H1 (cell line): ENCODE data around the gene ABTB1. TPM values are rescaled to one million over a fixed set of nuclear protein-coding genes. Genes with fewer than 3 reads are reported as not detected.

Experiments used
- BCL11A ChIP-seq, 2 experiments: IDR thresholded peaks; one replicate each; pipeline ENCODE4 v1.6.1; 2011; ENCODE audit warnings: low read depth in 2 of 2, low read length in 2 of 2, mild to moderate bottlenecking in 2 of 2
- CHD2 ChIP-seq: IDR thresholded peaks from 2 replicates; pipeline ENCODE4 v1.6.1; 2012; ENCODE audit warnings: low read length, improper control_type of control experiment
- HDAC2 ChIP-seq, 2 experiments: fragments of 300-600 bp in 1 of 2; sonication (generic) in 1 of 2; IDR thresholded peaks; 2 replicates each; pipeline ENCODE4 v1.6.1; 2011 to 2012; ENCODE audit warnings: low read depth in 2 of 2, low read length in 2 of 2, mild to moderate bottlenecking in 2 of 2, moderate library complexity in 2 of 2, borderline replicate concordance in 1 of 2, inconsistent platforms in 1 of 2
- MAFK ChIP-seq: IDR thresholded peaks from 2 replicates; pipeline ENCODE4 v1.6.1; 2012; ENCODE audit warnings: low read depth, mild to moderate bottlenecking, improper control_type of control experiment, low read length
- MAX ChIP-seq: IDR thresholded peaks from 2 replicates; pipeline ENCODE4 v1.6.1; 2012; ENCODE audit warnings: inconsistent platforms
- PHF8 ChIP-seq: fragments of 200-600 bp; sonication (generic); conservative IDR thresholded peaks from 2 replicates; pipeline ENCODE4 v1.7.1; 2012; ENCODE audit warnings: low read depth, mild to moderate bottlenecking, inconsistent platforms, low read length, moderate library complexity
- TAF1 ChIP-seq: IDR thresholded peaks from 2 replicates; pipeline ENCODE4 v1.6.1; 2011; ENCODE audit warnings: mild to moderate bottlenecking, low read depth, low read length
- polyA plus RNA-seq, 7 experiments: library from polyadenylated mRNA; depleted of rRNA in 3 of 7; stranded (reverse) in 5 of 7; unstranded in 2 of 7; fragments of >200 nt in 5 of 7; fragments of 200-250 nt in 2 of 7; gene quantifications; 1 replicate in 5 of 7; 2 replicates in 1 of 7; 4 replicates in 1 of 7; pipeline versions ENCODE4 v1.2.1 to v1.2.3, GENCODE V29; 2011 to 2013; ENCODE audit warnings: missing spikeins in 2 of 7, mixed read lengths in 2 of 7
- total RNA-seq: library from RNA; stranded (reverse); fragmentation: NEBNext Ultra II Directional; extraction: Animal tissue kit (Norgen Biotek cat#: 25700); gene quantifications from 2 replicates; pipeline ENCODE4 v1.2.1, GENCODE V29; 2021
- TF ChIP-seq, protein P1 (sequence below): fragments of 300-600 bp; sonication (generic); IDR thresholded peaks from 2 replicates; pipeline ENCODE4 v1.7.1; 2012; ENCODE audit warnings: low read length, moderate library complexity, mild to moderate bottlenecking, inconsistent platforms; ENCODE audit not compliant: insufficient replicate concordance

Gene ABTB1
- total and polyA plus RNA-seq, 2 of the 8 experiments (the other 6 are each of a cell fraction or from before 2014, with no cell fraction given) = 7.1 to 9.4 TPM

GRCh38 chr3:127647845-127648204 lies 24.9 kb upstream of the ABTB1 start (continued):
- TF ChIP-seq, protein P1, sequence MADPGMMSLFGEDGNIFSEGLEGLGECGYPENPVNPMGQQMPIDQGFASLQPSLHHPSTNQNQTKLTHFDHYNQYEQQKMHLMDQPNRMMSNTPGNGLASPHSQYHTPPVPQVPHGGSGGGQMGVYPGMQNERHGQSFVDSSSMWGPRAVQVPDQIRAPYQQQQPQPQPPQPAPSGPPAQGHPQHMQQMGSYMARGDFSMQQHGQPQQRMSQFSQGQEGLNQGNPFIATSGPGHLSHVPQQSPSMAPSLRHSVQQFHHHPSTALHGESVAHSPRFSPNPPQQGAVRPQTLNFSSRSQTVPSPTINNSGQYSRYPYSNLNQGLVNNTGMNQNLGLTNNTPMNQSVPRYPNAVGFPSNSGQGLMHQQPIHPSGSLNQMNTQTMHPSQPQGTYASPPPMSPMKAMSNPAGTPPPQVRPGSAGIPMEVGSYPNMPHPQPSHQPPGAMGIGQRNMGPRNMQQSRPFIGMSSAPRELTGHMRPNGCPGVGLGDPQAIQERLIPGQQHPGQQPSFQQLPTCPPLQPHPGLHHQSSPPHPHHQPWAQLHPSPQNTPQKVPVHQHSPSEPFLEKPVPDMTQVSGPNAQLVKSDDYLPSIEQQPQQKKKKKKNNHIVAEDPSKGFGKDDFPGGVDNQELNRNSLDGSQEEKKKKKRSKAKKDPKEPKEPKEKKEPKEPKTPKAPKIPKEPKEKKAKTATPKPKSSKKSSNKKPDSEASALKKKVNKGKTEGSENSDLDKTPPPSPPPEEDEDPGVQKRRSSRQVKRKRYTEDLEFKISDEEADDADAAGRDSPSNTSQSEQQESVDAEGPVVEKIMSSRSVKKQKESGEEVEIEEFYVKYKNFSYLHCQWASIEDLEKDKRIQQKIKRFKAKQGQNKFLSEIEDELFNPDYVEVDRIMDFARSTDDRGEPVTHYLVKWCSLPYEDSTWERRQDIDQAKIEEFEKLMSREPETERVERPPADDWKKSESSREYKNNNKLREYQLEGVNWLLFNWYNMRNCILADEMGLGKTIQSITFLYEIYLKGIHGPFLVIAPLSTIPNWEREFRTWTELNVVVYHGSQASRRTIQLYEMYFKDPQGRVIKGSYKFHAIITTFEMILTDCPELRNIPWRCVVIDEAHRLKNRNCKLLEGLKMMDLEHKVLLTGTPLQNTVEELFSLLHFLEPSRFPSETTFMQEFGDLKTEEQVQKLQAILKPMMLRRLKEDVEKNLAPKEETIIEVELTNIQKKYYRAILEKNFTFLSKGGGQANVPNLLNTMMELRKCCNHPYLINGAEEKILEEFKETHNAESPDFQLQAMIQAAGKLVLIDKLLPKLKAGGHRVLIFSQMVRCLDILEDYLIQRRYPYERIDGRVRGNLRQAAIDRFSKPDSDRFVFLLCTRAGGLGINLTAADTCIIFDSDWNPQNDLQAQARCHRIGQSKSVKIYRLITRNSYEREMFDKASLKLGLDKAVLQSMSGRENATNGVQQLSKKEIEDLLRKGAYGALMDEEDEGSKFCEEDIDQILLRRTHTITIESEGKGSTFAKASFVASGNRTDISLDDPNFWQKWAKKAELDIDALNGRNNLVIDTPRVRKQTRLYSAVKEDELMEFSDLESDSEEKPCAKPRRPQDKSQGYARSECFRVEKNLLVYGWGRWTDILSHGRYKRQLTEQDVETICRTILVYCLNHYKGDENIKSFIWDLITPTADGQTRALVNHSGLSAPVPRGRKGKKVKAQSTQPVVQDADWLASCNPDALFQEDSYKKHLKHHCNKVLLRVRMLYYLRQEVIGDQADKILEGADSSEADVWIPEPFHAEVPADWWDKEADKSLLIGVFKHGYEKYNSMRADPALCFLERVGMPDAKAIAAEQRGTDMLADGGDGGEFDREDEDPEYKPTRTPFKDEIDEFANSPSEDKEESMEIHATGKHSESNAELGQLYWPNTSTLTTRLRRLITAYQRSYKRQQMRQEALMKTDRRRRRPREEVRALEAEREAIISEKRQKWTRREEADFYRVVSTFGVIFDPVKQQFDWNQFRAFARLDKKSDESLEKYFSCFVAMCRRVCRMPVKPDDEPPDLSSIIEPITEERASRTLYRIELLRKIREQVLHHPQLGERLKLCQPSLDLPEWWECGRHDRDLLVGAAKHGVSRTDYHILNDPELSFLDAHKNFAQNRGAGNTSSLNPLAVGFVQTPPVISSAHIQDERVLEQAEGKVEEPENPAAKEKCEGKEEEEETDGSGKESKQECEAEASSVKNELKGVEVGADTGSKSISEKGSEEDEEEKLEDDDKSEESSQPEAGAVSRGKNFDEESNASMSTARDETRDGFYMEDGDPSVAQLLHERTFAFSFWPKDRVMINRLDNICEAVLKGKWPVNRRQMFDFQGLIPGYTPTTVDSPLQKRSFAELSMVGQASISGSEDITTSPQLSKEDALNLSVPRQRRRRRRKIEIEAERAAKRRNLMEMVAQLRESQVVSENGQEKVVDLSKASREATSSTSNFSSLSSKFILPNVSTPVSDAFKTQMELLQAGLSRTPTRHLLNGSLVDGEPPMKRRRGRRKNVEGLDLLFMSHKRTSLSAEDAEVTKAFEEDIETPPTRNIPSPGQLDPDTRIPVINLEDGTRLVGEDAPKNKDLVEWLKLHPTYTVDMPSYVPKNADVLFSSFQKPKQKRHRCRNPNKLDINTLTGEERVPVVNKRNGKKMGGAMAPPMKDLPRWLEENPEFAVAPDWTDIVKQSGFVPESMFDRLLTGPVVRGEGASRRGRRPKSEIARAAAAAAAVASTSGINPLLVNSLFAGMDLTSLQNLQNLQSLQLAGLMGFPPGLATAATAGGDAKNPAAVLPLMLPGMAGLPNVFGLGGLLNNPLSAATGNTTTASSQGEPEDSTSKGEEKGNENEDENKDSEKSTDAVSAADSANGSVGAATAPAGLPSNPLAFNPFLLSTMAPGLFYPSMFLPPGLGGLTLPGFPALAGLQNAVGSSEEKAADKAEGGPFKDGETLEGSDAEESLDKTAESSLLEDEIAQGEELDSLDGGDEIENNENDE = no peak
- TF ChIP-seq CHD2 = no peak
- no peak for TF ChIP-seq PHF8
- no peak for TF ChIP-seq TAF1
- no peak for TF ChIP-seq MAX
- TF ChIP-seq HDAC2 (IDR thresholded peaks at IDR 0.05; ENCODE audit: borderline replicate concordance in 1 of 2, low read depth in 2 of 2, low read length in 2 of 2) = no peak
- no peak for TF ChIP-seq BCL11A (IDR thresholded peaks at IDR 0.05; ENCODE audit: low read depth in 2 of 2, low read length in 2 of 2)
- no peak for TF ChIP-seq MAFK
